Hepatocyte (in vitro differentiated cells): Measurements from ENCODE around the gene ZFYVE28. TPM values are rescaled to one million over a fixed set of nuclear protein-coding genes. Genes with fewer than 3 reads are reported as not detected.

Experiments used
- DNase-seq: peaks from one replicate; pipeline ENCODE4 v3.0.0-alpha.2; 2016; ENCODE audit warnings: low spot score
- H2AFZ ChIP-seq: fragments of 200-600 bp; sonication (generic); 2 replicates; pipeline ENCODE4 v1.6.0; 2016; ENCODE audit warnings: antibody characterized with exemption, mild to moderate bottlenecking
- H3K27ac ChIP-seq: fragments of 200-600 bp; sonication (generic); 2 replicates; pipeline ENCODE4 v1.5.1; 2016; ENCODE audit warnings: mild to moderate bottlenecking
- H3K27me3 ChIP-seq: fragments of 200-600 bp; sonication (generic); 2 replicates; pipeline ENCODE4 v1.6.1; 2016
- H3K36me3 ChIP-seq: fragments of 200-600 bp; sonication (generic); replicated peaks from 2 replicates; pipeline ENCODE4 v1.5.1; 2016; ENCODE audit warnings: low read depth; ENCODE audit not compliant: insufficient read depth
- H3K4me1 ChIP-seq: fragments of 200-600 bp; sonication (generic); 2 replicates; pipeline ENCODE4 v1.5.1; 2016; ENCODE audit warnings: mild to moderate bottlenecking, moderate library complexity; ENCODE audit not compliant: insufficient read depth
- H3K4me2 ChIP-seq: fragments of 200-600 bp; sonication (generic); 2 replicates; pipeline ENCODE4 v1.6.0; 2016
- H3K4me3 ChIP-seq: fragments of 200-600 bp; sonication (generic); 2 replicates; pipeline ENCODE4 v1.5.1; 2016; ENCODE audit warnings: mild to moderate bottlenecking
- H3K79me2 ChIP-seq: fragments of 200-600 bp; sonication (generic); 2 replicates; pipeline ENCODE4 v1.6.0; 2017; ENCODE audit warnings: mild to moderate bottlenecking
- H3K9me2 ChIP-seq: fragments of 200-600 bp; sonication (generic); replicated peaks from 2 replicates; pipeline ENCODE4 v1.6.0; 2017; ENCODE audit warnings: mild to moderate bottlenecking; ENCODE audit not compliant: insufficient read depth
- H3K9me3 ChIP-seq: fragments of 200-600 bp; sonication (generic); 2 replicates; pipeline ENCODE4 v1.5.1; 2016; ENCODE audit warnings: low read depth, mild to moderate bottlenecking
- H4K20me1 ChIP-seq: fragments of 200-600 bp; sonication (generic); 2 replicates; pipeline ENCODE4 v1.6.0; 2016; ENCODE audit warnings: mild to moderate bottlenecking; ENCODE audit not compliant: insufficient read depth, poor library complexity, severe bottlenecking
- EZH2 ChIP-seq: fragments of 200-600 bp; sonication (generic); IDR thresholded peaks from 2 replicates; pipeline ENCODE4 v1.6.1; 2016; ENCODE audit warnings: antibody characterized with exemption, mild to moderate bottlenecking, borderline replicate concordance
- EZH2phosphoT487 ChIP-seq: fragments of 200-600 bp; sonication (generic); IDR thresholded peaks from one replicate; pipeline ENCODE4 v1.6.1; 2018; ENCODE audit warnings: antibody characterized with exemption, mild to moderate bottlenecking, low read depth, moderate library complexity; ENCODE audit not compliant: unreplicated experiment, severe bottlenecking
- WGBS: methylation state at CpG from one replicate; pipeline ENCODE4 v1.1.6; 2016; ENCODE audit warnings: low lambda C conversion rate; ENCODE audit errors: missing lambda C conversion rate; 5-methylcytosine and 5-hydroxymethylcytosine counted together
- polyA plus RNA-seq: library from polyadenylated mRNA; unstranded; fragments of >200 nt; fragmentation: Nextera tagmentation; extraction: Ambion mirVana; gene quantifications from 2 replicates; pipeline ENCODE4 v1.2.1, GENCODE V29; 2016
- total RNA-seq: library from RNA; depleted of rRNA; stranded (reverse); fragments of >200 nt; gene quantifications from 2 replicates; pipeline ENCODE4 v1.2.3, GENCODE V29; 2014
- TF ChIP-seq, protein P1 (sequence below): fragments of 200-600 bp; sonication (generic); IDR thresholded peaks from 2 replicates; pipeline ENCODE4 v1.5.1; 2016; ENCODE audit warnings: antibody characterized with exemption, mild to moderate bottlenecking; ENCODE audit not compliant: poor library complexity

Gene ZFYVE28
- total and polyA plus RNA-seq, 2 experiments from 2014 or later, result 2.2 to 3.4 TPM

DNA sequence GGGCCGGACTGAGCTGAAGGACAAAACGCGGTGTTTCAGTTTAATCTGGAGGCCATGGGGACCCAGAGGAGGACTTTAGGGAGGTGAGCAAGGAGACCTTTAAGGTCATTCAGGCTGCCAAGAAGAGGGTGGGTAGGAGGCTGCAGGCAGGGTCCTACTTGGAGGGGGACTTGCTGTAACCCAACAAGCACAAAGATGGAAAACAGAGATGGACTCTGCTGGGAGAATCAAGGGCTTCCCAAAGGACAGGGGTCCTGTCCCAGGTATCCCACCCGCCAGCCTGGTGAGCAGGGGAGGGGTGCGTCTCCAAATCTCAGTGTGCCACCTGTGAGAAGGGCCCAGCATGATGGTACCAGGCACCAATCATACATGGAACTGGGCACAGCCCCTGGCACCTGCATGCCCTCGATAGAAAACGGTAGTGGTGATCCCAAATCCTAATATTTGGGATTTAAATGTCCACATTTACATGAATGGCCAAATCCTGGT lies 172.6 kb downstream of the ZFYVE28 start:
- peaks cover 10% of the 10 kb centered on the region for H3K4me1 ChIP-seq
- no peak overlapping the region for H3K4me3 ChIP-seq
- no peak overlapping the region for H3K27ac ChIP-seq
- H3K9me2 ChIP-seq, result no peaks in the 10 kb centered on the region
- DNase-seq, result no peak
- no peaks in the 10 kb centered on the region for H3K9me3 ChIP-seq
- WGBS, result 94% methylated on average over 4 of the region's 7 CpGs
- H2AFZ ChIP-seq, result no peak overlapping the region
- no peak overlapping the region for H3K4me2 ChIP-seq
- peaks cover 6% of the 10 kb centered on the region for H4K20me1 ChIP-seq
- peaks cover 3% of the 10 kb centered on the region for H3K79me2 ChIP-seq
- H3K27me3 ChIP-seq, result no peaks in the 10 kb centered on the region
- no peak for TF ChIP-seq EZH2
- TF ChIP-seq, protein P1, sequence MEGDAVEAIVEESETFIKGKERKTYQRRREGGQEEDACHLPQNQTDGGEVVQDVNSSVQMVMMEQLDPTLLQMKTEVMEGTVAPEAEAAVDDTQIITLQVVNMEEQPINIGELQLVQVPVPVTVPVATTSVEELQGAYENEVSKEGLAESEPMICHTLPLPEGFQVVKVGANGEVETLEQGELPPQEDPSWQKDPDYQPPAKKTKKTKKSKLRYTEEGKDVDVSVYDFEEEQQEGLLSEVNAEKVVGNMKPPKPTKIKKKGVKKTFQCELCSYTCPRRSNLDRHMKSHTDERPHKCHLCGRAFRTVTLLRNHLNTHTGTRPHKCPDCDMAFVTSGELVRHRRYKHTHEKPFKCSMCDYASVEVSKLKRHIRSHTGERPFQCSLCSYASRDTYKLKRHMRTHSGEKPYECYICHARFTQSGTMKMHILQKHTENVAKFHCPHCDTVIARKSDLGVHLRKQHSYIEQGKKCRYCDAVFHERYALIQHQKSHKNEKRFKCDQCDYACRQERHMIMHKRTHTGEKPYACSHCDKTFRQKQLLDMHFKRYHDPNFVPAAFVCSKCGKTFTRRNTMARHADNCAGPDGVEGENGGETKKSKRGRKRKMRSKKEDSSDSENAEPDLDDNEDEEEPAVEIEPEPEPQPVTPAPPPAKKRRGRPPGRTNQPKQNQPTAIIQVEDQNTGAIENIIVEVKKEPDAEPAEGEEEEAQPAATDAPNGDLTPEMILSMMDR, result no peak
- TF ChIP-seq EZH2phosphoT487, result no peak
- H3K36me3 ChIP-seq, result no peaks in the 10 kb centered on the region

DNA sequence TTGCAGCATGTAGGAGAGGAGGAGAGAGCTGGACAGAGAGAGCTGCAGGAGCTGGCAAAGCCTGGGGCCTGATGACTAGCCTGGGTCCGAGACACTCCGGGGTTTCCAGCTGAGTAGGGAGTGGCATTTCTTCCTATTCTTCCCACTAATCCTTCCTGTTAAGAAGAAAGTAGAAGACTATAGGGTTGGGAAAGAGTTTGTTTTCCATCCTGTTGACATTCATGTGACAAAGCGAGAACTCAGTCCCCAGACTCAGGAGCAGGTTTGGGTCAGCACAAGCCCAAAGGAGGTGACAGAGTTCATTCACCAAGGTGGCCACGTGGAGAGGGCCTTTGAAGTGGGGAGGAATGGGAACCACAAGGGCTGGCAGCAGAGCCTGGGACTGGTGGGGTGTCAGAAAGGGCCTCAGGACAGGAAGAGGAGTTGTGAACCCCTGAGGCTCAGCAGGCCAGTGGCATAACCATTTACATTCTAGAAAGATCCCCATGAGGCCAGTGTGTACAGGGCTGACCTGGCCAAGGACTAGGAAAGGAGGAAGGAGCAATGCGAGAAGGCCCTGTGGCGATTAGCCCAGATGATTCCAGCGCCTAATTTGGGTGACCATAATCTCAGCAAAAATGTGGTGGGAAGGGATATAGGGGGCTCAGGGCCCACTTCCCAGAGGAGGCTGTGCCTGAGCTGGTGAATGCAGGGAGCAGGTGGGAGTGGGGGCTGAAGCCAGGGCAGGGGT lies 173.2 kb downstream of the ZFYVE28 start:
- Histone ChIP-seq H3K27ac (peak overlapping the region; percentile 2), H3K9me3 (no peaks in the 10 kb centered on the region), H3K4me2 (no peak overlapping the region), H2AFZ (no peak overlapping the region), H3K4me3 (no peak overlapping the region), H4K20me1 (peaks cover 7% of the 10 kb centered on the region), H3K79me2 (peaks cover 9% of the 10 kb centered on the region), H3K36me3 (no peaks in the 10 kb centered on the region), H3K27me3 (no peaks in the 10 kb centered on the region), H3K4me1 (peaks cover 16% of the 10 kb centered on the region), H3K9me2 (no peaks in the 10 kb centered on the region)
- TF ChIP-seq, protein P1, result no peak
- TF ChIP-seq EZH2phosphoT487, result no peak
- no peak for TF ChIP-seq EZH2
- DNase-seq, result no peak
- 76% methylated on average over 7 of the region's 7 CpGs for WGBS

DNA sequence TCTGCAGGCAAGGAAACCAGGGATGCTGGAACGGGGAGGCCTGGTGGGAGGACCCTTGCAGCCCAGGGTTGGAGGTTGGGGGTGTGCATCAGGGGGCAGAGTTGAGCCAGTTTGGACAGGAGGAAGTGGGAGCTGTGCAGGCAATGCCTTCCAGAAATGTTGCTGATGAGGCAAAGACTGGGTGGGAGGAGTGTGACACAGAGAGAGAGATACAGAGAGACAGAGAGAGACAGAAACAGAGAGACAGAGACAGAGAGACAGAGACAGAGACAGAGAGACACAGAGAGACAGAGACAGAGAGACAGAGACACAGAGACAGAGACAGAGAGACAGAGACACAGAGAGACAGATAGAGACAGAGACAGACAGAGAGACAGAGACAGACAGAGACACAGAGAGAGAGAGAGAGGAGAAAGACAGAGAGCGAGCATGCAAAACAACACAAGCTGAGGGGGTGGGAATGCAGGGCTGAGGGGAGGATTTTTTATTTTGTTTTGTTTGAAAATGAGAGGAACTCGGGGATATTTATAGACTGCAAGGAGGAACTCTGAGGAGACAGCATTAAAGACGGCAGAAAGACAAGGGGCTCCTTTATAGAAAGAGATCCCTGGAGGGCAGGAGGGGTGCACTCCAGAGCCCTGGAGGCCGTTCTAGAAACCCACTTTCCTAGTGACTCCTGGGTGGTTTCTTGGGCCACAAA lies 174.6 kb downstream of the ZFYVE28 start:
- Histone ChIP-seq H4K20me1 (peaks cover 7% of the 10 kb centered on the region), H2AFZ (no peak overlapping the region), H3K4me3 (no peak overlapping the region), H3K79me2 (peaks cover 23% of the 10 kb centered on the region), H3K9me2 (no peaks in the 10 kb centered on the region), H3K36me3 (no peaks in the 10 kb centered on the region), H3K27me3 (no peaks in the 10 kb centered on the region), H3K4me2 (no peak overlapping the region), H3K4me1 (peaks cover 29% of the 10 kb centered on the region), H3K27ac (peak overlapping the region; percentile 2), H3K9me3 (no peaks in the 10 kb centered on the region)
- 55% methylated on average over 5 of the region's 5 CpGs for WGBS
- DNase-seq, result peak; percentile 52
- TF ChIP-seq EZH2phosphoT487 (no peak), EZH2 (no peak)
- TF ChIP-seq, protein P1, result peak; percentile 28
